A549 (cell line): Measurements from ENCODE around the gene CC2D1B.

Experiments
- CHD2 ChIP-seq: fragments of 150-350 bp; IDR thresholded peaks from 2 replicates; pipeline ENCODE4 v1.6.1; 2014; ENCODE audit warnings: low read length; ENCODE audit not compliant: partially characterized antibody
- CTCF ChIP-seq: fragments of >200 bp; sonication (Bioruptor Twin); formaldehyde crosslinking; IDR thresholded peaks from 3 replicates; pipeline ENCODE4 v1.5.1; 2016
- POLR2AphosphoS2 ChIP-seq: conservative IDR thresholded peaks from 2 replicates; pipeline ENCODE4 v1.6.1; 2012; ENCODE audit warnings: low read length, improper control_type of control experiment, inconsistent platforms
- RAD21 ChIP-seq, 2 experiments: fragments of >200 bp in 1 of 2; sonication (Bioruptor Twin) in 1 of 2; formaldehyde crosslinking in 1 of 2; IDR thresholded peaks in 1 of 2; conservative IDR thresholded peaks in 1 of 2; 2 replicates in 1 of 2; 3 replicates in 1 of 2; pipeline ENCODE4 v1.6.1; 2012 to 2018; ENCODE audit warnings: inconsistent platforms in 1 of 2
- RNF2 ChIP-seq: fragments of 200-600 bp; sonication (generic); IDR thresholded peaks from 2 replicates; pipeline ENCODE4 v1.6.1; 2016; ENCODE audit warnings: low read depth, mild to moderate bottlenecking, antibody characterized with exemption, moderate library complexity, borderline replicate concordance
- SREBF2 ChIP-seq: fragments of 450-650 bp; IDR thresholded peaks from 2 replicates; pipeline ENCODE4 v1.6.1; 2014; ENCODE audit warnings: mild to moderate bottlenecking, moderate library complexity
- ZFP36 ChIP-seq: fragments of 450-650 bp; IDR thresholded peaks from 2 replicates; pipeline ENCODE4 v1.6.1; 2014; ENCODE audit warnings: borderline replicate concordance; ENCODE audit not compliant: partially characterized antibody

GRCh38 chr1:52365071-52365745 lies 797 bp downstream of the CC2D1B start:
- no peak for TF ChIP-seq RNF2
- TF ChIP-seq ZFP36, result no peak
- no peak for TF ChIP-seq CTCF
- no peak for TF ChIP-seq SREBF2
- no peak for TF ChIP-seq CHD2
- no peak for TF ChIP-seq RAD21 (conservative IDR thresholded peaks at IDR 0.05 in 1 of 2, IDR thresholded peaks at IDR 0.05 in 1 of 2)
- no peak for TF ChIP-seq POLR2AphosphoS2
